Measurements from ENCODE around the gene CSNK2A1.

Gene CSNK2A1

GRCh38 chr20:542777-543368 lies 717 bp downstream of the CSNK2A1 start:
- no peak for DNase-seq (ENCODE audit: low read depth)
- H3K4me3 ChIP-seq (ENCODE audit: low read length), result peak overlapping the region; percentile 84
- no peak for TF ChIP-seq CTCF (IDR thresholded peaks at IDR 0.05; ENCODE audit: insufficient read depth, low read depth, low read length, missing control alignments)

- DNase-seq (ENCODE audit: low read depth), result no peak
- TF ChIP-seq CTCF (IDR thresholded peaks at IDR 0.05; ENCODE audit: insufficient read depth, low read depth, low read length, missing control alignments), result no peak
- no peak overlapping the region for H3K4me3 ChIP-seq (ENCODE audit: low read length)
These were observed 3.0 kb downstream of the CSNK2A1 start for GRCh38 chr20:540391-541201.

- peak; percentile 75 for DNase-seq (ENCODE audit: low read depth)
- TF ChIP-seq CTCF (IDR thresholded peaks at IDR 0.05; ENCODE audit: insufficient read depth, low read depth, low read length, missing control alignments), result no peak
These were observed 3.7 kb downstream of the CSNK2A1 start for GRCh38 chr20:539848-540247.

GRCh38 chr20:539191-539590 lies 4.4 kb downstream of the CSNK2A1 start:
- H3K4me3 ChIP-seq (ENCODE audit: low read length), result no peak overlapping the region
- no peak for DNase-seq (ENCODE audit: low read depth)
- no peak for TF ChIP-seq CTCF (IDR thresholded peaks at IDR 0.05; ENCODE audit: insufficient read depth, low read depth, low read length, missing control alignments)

More at GRCh38 chr20:539848-540247, 3.7 kb downstream of the CSNK2A1 start:
- no peak overlapping the region for H3K4me3 ChIP-seq (ENCODE audit: low read length)

DNA sequence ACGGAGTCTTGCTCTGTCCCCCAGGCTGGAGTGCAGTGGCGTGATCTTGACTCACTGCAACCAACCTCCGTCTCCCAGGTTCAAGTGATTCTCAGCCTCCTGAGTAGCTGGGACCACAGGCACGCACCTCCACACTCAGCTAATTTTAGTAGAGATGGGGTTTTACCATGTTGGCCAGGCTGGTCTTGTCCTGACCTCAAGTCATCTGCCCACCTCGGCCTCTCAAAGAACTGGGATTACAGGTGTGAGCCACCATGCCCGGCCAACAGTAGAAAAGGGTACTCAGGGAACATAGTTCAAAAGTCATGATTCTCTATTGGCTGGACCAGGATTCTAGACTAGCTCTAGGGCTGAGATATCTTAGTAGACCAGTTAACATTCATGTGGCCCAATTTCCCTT lies 5.6 kb downstream of the CSNK2A1 start:
- H3K4me3 ChIP-seq (ENCODE audit: low read length), result no peak overlapping the region
- TF ChIP-seq CTCF (IDR thresholded peaks at IDR 0.05; ENCODE audit: insufficient read depth, low read depth, low read length, missing control alignments), result no peak
- DNase-seq (ENCODE audit: low read depth), result no peak

- DNase-seq (ENCODE audit: low read depth), result no peak
- TF ChIP-seq CTCF (IDR thresholded peaks at IDR 0.05; ENCODE audit: insufficient read depth, low read depth, low read length, missing control alignments), result no peak
- H3K4me3 ChIP-seq (ENCODE audit: low read length), result peak overlapping the region; percentile 6
These were observed 7.1 kb downstream of the CSNK2A1 start for GRCh38 chr20:536426-537010.

Measured in epithelial cell of esophagus (primary cell).